Activated naive CD8-positive, alpha-beta T cell treated with anti-CD3 and anti-CD28 coated beads for 36 hours (primary cell): ENCODE measurements around the gene MAGI1. TPM values are rescaled to one million over a fixed set of nuclear protein-coding genes. Genes with fewer than 3 reads are reported as not detected.

ENCODE experiments used
- DNase-seq: peaks from one replicate; pipeline ENCODE4 v3.0.0; 2021
- H3K27ac Mint-ChIP-seq: one replicate; pipeline ENCODE4 v1.8.0; 2022; ENCODE audit warnings: mild to moderate bottlenecking, moderate library complexity, mixed read lengths
- H3K27me3 Mint-ChIP-seq: one replicate; pipeline ENCODE4 v1.8.0; 2022; ENCODE audit warnings: mild to moderate bottlenecking, mixed read lengths
- H3K36me3 Mint-ChIP-seq: one replicate; pipeline ENCODE4 v1.8.0; 2021; ENCODE audit warnings: mild to moderate bottlenecking, mixed read lengths
- H3K4me1 Mint-ChIP-seq: one replicate; pipeline ENCODE4 v1.8.0; 2021; ENCODE audit warnings: mixed read lengths
- H3K4me3 Mint-ChIP-seq: one replicate; pipeline ENCODE4 v1.8.0; 2022; ENCODE audit warnings: mild to moderate bottlenecking, moderate library complexity, mixed read lengths
- H3K9me3 Mint-ChIP-seq: one replicate; pipeline ENCODE4 v1.8.0; 2022; ENCODE audit warnings: mixed read lengths
- total RNA-seq, 2 experiments: library from RNA; stranded (reverse); gene quantifications; one replicate each; pipeline ENCODE4 v1.2.3, GENCODE V29; 2021

MAGI1 gene
- total RNA-seq, 2 experiments from 2014 or later = 0.12 to 0.16 TPM

GRCh38 chr3:65326574-65326973 lies 712.1 kb downstream of the MAGI1 start:
- Mint-ChIP-seq H3K4me3 (no peak overlapping the region), H3K4me1 (no peaks in the 10 kb centered on the region), H3K27ac (no peak overlapping the region), H3K27me3 (no peaks in the 10 kb centered on the region), H3K9me3 (peaks cover 5% of the 10 kb centered on the region), H3K36me3 (no peaks in the 10 kb centered on the region)
- no peak for DNase-seq

- H3K9me3 Mint-ChIP-seq = peaks cover 9% of the 10 kb centered on the region
- H3K27me3 Mint-ChIP-seq = no peaks in the 10 kb centered on the region
- H3K4me1 Mint-ChIP-seq = no peaks in the 10 kb centered on the region
- DNase-seq = no peak
- H3K27ac Mint-ChIP-seq = no peak overlapping the region
- no peaks in the 10 kb centered on the region for H3K36me3 Mint-ChIP-seq
- no peak overlapping the region for H3K4me3 Mint-ChIP-seq
Observed at GRCh38 chr3:65322910-65323309, 715.8 kb downstream of the MAGI1 start.

- H3K4me1 Mint-ChIP-seq = no peaks in the 10 kb centered on the region
- H3K9me3 Mint-ChIP-seq = peaks cover 10% of the 10 kb centered on the region
- no peaks in the 10 kb centered on the region for H3K36me3 Mint-ChIP-seq
- no peak overlapping the region for H3K4me3 Mint-ChIP-seq
- DNase-seq = no peak
- H3K27ac Mint-ChIP-seq = no peak overlapping the region
- H3K27me3 Mint-ChIP-seq = no peaks in the 10 kb centered on the region
Observed at GRCh38 chr3:65318231-65318630, 720.5 kb downstream of the MAGI1 start.

- Mint-ChIP-seq H3K4me3 (no peak overlapping the region), H3K27ac (no peak overlapping the region), H3K4me1 (no peaks in the 10 kb centered on the region), H3K9me3 (peaks cover 3% of the 10 kb centered on the region), H3K36me3 (no peaks in the 10 kb centered on the region), H3K27me3 (no peaks in the 10 kb centered on the region)
- no peak for DNase-seq
Observed at GRCh38 chr3:65314916-65315315, 723.8 kb downstream of the MAGI1 start.

- no peak overlapping the region for H3K4me3 Mint-ChIP-seq
- peaks cover 3% of the 10 kb centered on the region for H3K9me3 Mint-ChIP-seq
- no peaks in the 10 kb centered on the region for H3K4me1 Mint-ChIP-seq
- DNase-seq = no peak
- no peak overlapping the region for H3K27ac Mint-ChIP-seq
- no peaks in the 10 kb centered on the region for H3K27me3 Mint-ChIP-seq
- no peaks in the 10 kb centered on the region for H3K36me3 Mint-ChIP-seq
Observed at GRCh38 chr3:65314269-65314668, 724.4 kb downstream of the MAGI1 start.

GRCh38 chr3:65313666-65314065 lies 725.1 kb downstream of the MAGI1 start:
- no peak for DNase-seq
- Mint-ChIP-seq H3K36me3 (no peaks in the 10 kb centered on the region), H3K9me3 (peaks cover 3% of the 10 kb centered on the region), H3K4me3 (no peak overlapping the region), H3K27ac (no peak overlapping the region), H3K27me3 (no peaks in the 10 kb centered on the region), H3K4me1 (no peaks in the 10 kb centered on the region)

GRCh38 chr3:65305836-65306235 lies 732.9 kb downstream of the MAGI1 start:
- Mint-ChIP-seq H3K27ac (no peak overlapping the region), H3K4me3 (no peak overlapping the region), H3K9me3 (no peaks in the 10 kb centered on the region), H3K36me3 (no peaks in the 10 kb centered on the region), H3K27me3 (peaks cover 4% of the 10 kb centered on the region), H3K4me1 (no peaks in the 10 kb centered on the region)
- no peak for DNase-seq

Other genes with a start within 250 kb of the MAGI1 start
- 10 to 100 TPM; 24.4 to 25.2 TPM for gene SLC25A26, start 182.1 kb upstream of the MAGI1 start, total RNA-seq